ENCODE measurements around the gene SCRN2.

GRCh38 chr17:47873200-47874090 lies 32.4 kb upstream of the SCRN2 start:
- TF ChIP-seq CTCF (IDR thresholded peaks at IDR 0.05) = no peak
- TF ChIP-seq POLR2A (IDR thresholded peaks at IDR 0.05) = no peak
